CD14-positive monocyte (primary cell): ENCODE results near the gene TUSC2. TPM values are rescaled to one million over a fixed set of nuclear protein-coding genes. Genes with fewer than 3 reads are reported as not detected.

Source experiments
- DNase-seq, 3 donors: peaks; one replicate each; pipeline ENCODE4 v3.0.0-alpha.2; 2011 to 2022
- H2AFZ ChIP-seq: 2 replicates; pipeline ENCODE4 v1.6.0; 2012; ENCODE audit warnings: mild to moderate bottlenecking, low read depth, low read length, inconsistent platforms; ENCODE audit not compliant: insufficient read depth, poor library complexity, severe bottlenecking
- H3K27ac ChIP-seq, 2 donors: 1 replicate in 1 of 2; 2 replicates in 1 of 2; pipeline ENCODE4 v1.5.1; 2012 to 2013; ENCODE audit warnings: low read length in 2 of 2, control low read depth in 1 of 2, inconsistent platforms in 1 of 2, low read depth in 1 of 2, mild to moderate bottlenecking in 1 of 2
- H3K27me3 ChIP-seq, 2 donors: one replicate each; pipeline versions ENCODE4 v1.6.0 to v1.6.1; 2011 to 2013; ENCODE audit warnings: low read length in 2 of 2; ENCODE audit not compliant: control insufficient read depth in 2 of 2, insufficient read depth in 2 of 2
- H3K36me3 ChIP-seq, 2 donors: replicated peaks in 1 of 2; 1 replicate in 1 of 2; 2 replicates in 1 of 2; pipeline versions ENCODE4 v1.5.1 to v1.6.1; 2012 to 2013; ENCODE audit warnings: low read length in 2 of 2, control low read depth in 1 of 2, inconsistent platforms in 1 of 2, mild to moderate bottlenecking in 1 of 2; ENCODE audit not compliant: insufficient read depth in 2 of 2, control insufficient read depth in 1 of 2
- H3K4me1 ChIP-seq, 2 donors: 1 replicate in 1 of 2; 2 replicates in 1 of 2; pipeline versions ENCODE4 v1.5.1 to v1.6.1; 2012 to 2013; ENCODE audit warnings: low read length in 2 of 2, control low read depth in 1 of 2, inconsistent platforms in 1 of 2, mild to moderate bottlenecking in 1 of 2, moderate library complexity in 1 of 2; ENCODE audit not compliant: insufficient read depth in 2 of 2, control insufficient read depth in 1 of 2
- H3K4me2 ChIP-seq: replicated peaks from 2 replicates; pipeline ENCODE3; 2012; ENCODE audit warnings: low read length, moderate library complexity, mild to moderate bottlenecking; ENCODE audit not compliant: poor library complexity, severe bottlenecking; ENCODE audit errors: extremely low read depth
- H3K4me3 ChIP-seq, 3 experiments: fragments of 200-600 bp in 1 of 3; sonication (generic) in 1 of 3; replicated peaks in 1 of 3; 1 replicate in 2 of 3; 2 replicates in 1 of 3; pipeline ENCODE4 v1.5.1; 2011 to 2013; ENCODE audit warnings: low read length in 3 of 3, mild to moderate bottlenecking in 3 of 3, control low read depth in 2 of 3, low read depth in 2 of 3, inconsistent platforms in 1 of 3, moderate library complexity in 1 of 3
- H3K79me2 ChIP-seq: 2 replicates; pipeline ENCODE4 v1.6.0; 2012; ENCODE audit warnings: mild to moderate bottlenecking, control low read depth, inconsistent platforms, low read length, moderate library complexity; ENCODE audit not compliant: insufficient read depth
- H3K9ac ChIP-seq: 2 replicates; pipeline ENCODE4 v1.6.0; 2017; ENCODE audit warnings: low read length, mild to moderate bottlenecking; ENCODE audit not compliant: insufficient read depth, poor library complexity, severe bottlenecking
- H3K9me3 ChIP-seq, 2 donors: replicated peaks in 1 of 2; 1 replicate in 1 of 2; 2 replicates in 1 of 2; pipeline versions ENCODE4 v1.5.1 to v1.6.1; 2012 to 2013; ENCODE audit warnings: low read length in 2 of 2, control low read depth in 1 of 2; ENCODE audit not compliant: control insufficient read depth in 1 of 2, insufficient read depth in 1 of 2
- H4K20me1 ChIP-seq: 2 replicates; pipeline ENCODE4 v1.6.0; 2012; ENCODE audit warnings: mild to moderate bottlenecking, low read length, control low read depth, moderate library complexity; ENCODE audit not compliant: insufficient read depth
- H3K27ac Mint-ChIP-seq, 7 donors: one replicate each; pipeline ENCODE4 v1.8.0; 2020; ENCODE audit warnings: mild to moderate bottlenecking in 7 of 7, mixed read lengths in 7 of 7, moderate library complexity in 6 of 7, inconsistent platforms in 2 of 7
- H3K27me3 Mint-ChIP-seq, 3 donors: one replicate each; pipeline ENCODE4 v1.8.0; 2021 to 2022; ENCODE audit warnings: low read depth in 3 of 3, mild to moderate bottlenecking in 3 of 3, mixed read lengths in 3 of 3, moderate library complexity in 3 of 3, inconsistent platforms in 1 of 3
- H3K36me3 Mint-ChIP-seq, 2 donors: one replicate each; pipeline ENCODE4 v1.8.0; 2020; ENCODE audit warnings: mixed read lengths in 2 of 2, inconsistent platforms in 1 of 2, mild to moderate bottlenecking in 1 of 2
- H3K4me1 Mint-ChIP-seq: one replicate; pipeline ENCODE4 v1.8.0; 2020; ENCODE audit warnings: mild to moderate bottlenecking, mixed read lengths
- H3K4me3 Mint-ChIP-seq, 2 donors: one replicate each; pipeline ENCODE4 v1.8.0; 2020; ENCODE audit warnings: mild to moderate bottlenecking in 2 of 2, mixed read lengths in 2 of 2, moderate library complexity in 1 of 2
- H3K9me3 Mint-ChIP-seq, 7 donors: one replicate each; pipeline ENCODE4 v1.8.0; 2020 to 2022; ENCODE audit warnings: mixed read lengths in 7 of 7, mild to moderate bottlenecking in 6 of 7, moderate library complexity in 6 of 7, inconsistent platforms in 2 of 7
- WGBS: methylation state at CpG from one replicate; pipeline ENCODE4 v1.1.5; 2013; ENCODE audit warnings: missing lambda C conversion rate; ENCODE audit not compliant: insufficient coverage; 5-methylcytosine and 5-hydroxymethylcytosine counted together
- intact Hi-C, 2 donors: fragments of 100-400 bp; cut with micrococcal nuclease; formaldehyde crosslinking; loops; one replicate each; pipeline versions ENCODE4 v1.15.0 to v1.15.1; 2023
- polyA plus RNA-seq, 3 donors: library from polyadenylated mRNA; depleted of rRNA in 1 of 3; unstranded in 2 of 3; stranded (reverse) in 1 of 3; fragments of 300-500 nt in 2 of 3; fragments of >200 nt in 1 of 3; fragmentation: Illumina TruSeq in 2 of 3; gene quantifications; 1 replicate in 2 of 3; 2 replicates in 1 of 3; pipeline ENCODE4 v1.2.3, GENCODE V29; 2012 to 2021
- TF ChIP-seq, protein P1 (sequence below): fragments of 200-600 bp; IDR thresholded peaks from one replicate; pipeline ENCODE4 v1.8.0; 2022; ENCODE audit warnings: antibody characterized with exemption, mild to moderate bottlenecking

The TUSC2 gene
- polyA plus RNA-seq, 3 donors, result 22.6 to 55.7 (median 47.0) TPM

GRCh38 chr3:50279255-50280016 is 48.6 kb downstream of the TUSC2 start:
- Histone ChIP-seq H3K27ac (no peak overlapping the region), H3K4me2 (no peak overlapping the region), H3K27me3 (peaks cover 19 to 35% of the 10 kb centered on the region in 2 donors), H3K9me3 (peaks cover 3 to 9% of the 10 kb centered on the region in 2 donors), H2AFZ (no peak overlapping the region), H3K36me3 (no peaks in the 10 kb centered on the region), H3K4me3 (no peak overlapping the region), H3K4me1 (peaks cover 5 to 17% of the 10 kb centered on the region in 2 donors), H4K20me1 (no peaks in the 10 kb centered on the region), H3K9ac (no peak overlapping the region), H3K79me2 (no peaks in the 10 kb centered on the region)
- H3K9me3 Mint-ChIP-seq, result peaks cover 0 to 14% (median 10%) of the 10 kb centered on the region in 7 donors
- TF ChIP-seq, protein P1, sequence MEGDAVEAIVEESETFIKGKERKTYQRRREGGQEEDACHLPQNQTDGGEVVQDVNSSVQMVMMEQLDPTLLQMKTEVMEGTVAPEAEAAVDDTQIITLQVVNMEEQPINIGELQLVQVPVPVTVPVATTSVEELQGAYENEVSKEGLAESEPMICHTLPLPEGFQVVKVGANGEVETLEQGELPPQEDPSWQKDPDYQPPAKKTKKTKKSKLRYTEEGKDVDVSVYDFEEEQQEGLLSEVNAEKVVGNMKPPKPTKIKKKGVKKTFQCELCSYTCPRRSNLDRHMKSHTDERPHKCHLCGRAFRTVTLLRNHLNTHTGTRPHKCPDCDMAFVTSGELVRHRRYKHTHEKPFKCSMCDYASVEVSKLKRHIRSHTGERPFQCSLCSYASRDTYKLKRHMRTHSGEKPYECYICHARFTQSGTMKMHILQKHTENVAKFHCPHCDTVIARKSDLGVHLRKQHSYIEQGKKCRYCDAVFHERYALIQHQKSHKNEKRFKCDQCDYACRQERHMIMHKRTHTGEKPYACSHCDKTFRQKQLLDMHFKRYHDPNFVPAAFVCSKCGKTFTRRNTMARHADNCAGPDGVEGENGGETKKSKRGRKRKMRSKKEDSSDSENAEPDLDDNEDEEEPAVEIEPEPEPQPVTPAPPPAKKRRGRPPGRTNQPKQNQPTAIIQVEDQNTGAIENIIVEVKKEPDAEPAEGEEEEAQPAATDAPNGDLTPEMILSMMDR, result no peak
- no peak for DNase-seq
- intact Hi-C loops, result no loop called here
- H3K27ac Mint-ChIP-seq, result no peak overlapping the region
- peaks cover 16% of the 10 kb centered on the region for H3K4me1 Mint-ChIP-seq
- H3K4me3 Mint-ChIP-seq, result no peak overlapping the region
- H3K36me3 Mint-ChIP-seq, result peaks cover 4 to 5% of the 10 kb centered on the region in 2 donors
- 100% methylated on average over 1 of the region's 8 CpGs for WGBS
- H3K27me3 Mint-ChIP-seq, result peaks cover 34 to 47% (median 41%) of the 10 kb centered on the region in 3 donors

DNA sequence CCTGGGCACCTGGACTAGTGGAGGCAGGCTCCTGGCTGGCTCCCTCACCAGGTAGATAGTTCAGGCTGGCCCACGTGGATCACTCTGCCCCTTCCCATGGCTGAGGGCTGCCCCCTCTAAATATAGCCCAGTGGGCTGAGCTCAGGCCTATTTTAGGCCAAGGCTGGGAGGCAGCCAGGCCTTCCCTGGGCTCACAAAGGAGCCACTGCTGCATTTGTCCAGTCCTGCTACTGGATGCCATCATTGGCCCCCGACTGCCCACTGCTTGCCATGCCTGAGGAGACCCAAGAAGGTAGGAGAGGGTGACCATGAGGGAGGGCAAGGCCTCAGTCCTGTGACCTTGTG is 49.2 kb downstream of the TUSC2 start, which contains the start of gene LSMEM2:
LSMEM2 (plus strand) TSS at position 208 of the 345 bp plus-strand sequence; CDS start at position 235, 27 bp downstream.
- Histone ChIP-seq H3K4me1 (peaks cover 7 to 23% of the 10 kb centered on the region in 2 donors), H3K36me3 (no peaks in the 10 kb centered on the region), H3K9me3 (peaks cover 3 to 11% of the 10 kb centered on the region in 2 donors), H3K27ac (no peak within 1 kb of the TSS), H3K4me2 (no peak within 1 kb of the TSS), H3K27me3 (peaks cover 22 to 41% of the 10 kb centered on the region in 2 donors), H3K79me2 (no peaks in the 10 kb centered on the region), H2AFZ (no peak within 1 kb of the TSS), H4K20me1 (no peaks in the 10 kb centered on the region), H3K4me3 (no peak within 1 kb of the TSS), H3K9ac (no peak within 1 kb of the TSS)
- Mint-ChIP-seq H3K27ac (peak within 1 kb of the TSS in 1 of 7 donors; percentile 1), H3K4me1 (peaks cover 21% of the 10 kb centered on the region), H3K27me3 (peaks cover 39 to 53% (median 47%) of the 10 kb centered on the region in 3 donors), H3K9me3 (peaks cover 0 to 18% (median 11%) of the 10 kb centered on the region in 7 donors), H3K4me3 (peak within 1 kb of the TSS in 1 of 2 donors; percentile 65), H3K36me3 (peaks cover 6 to 8% of the 10 kb centered on the region in 2 donors)
- intact Hi-C loops, result no loop called here
- no peak for DNase-seq
- WGBS, result 77% methylated on average over 2 of the region's 2 CpGs
- TF ChIP-seq, protein P1, result no peak
